OCI-LY7 (cell line): ENCODE measurements around the gene ADAMTSL3. TPM values are rescaled to one million over a fixed set of nuclear protein-coding genes. Genes with fewer than 3 reads are reported as not detected.

Experiments used
- BruUV-seq: library from RNA; stranded (reverse); fragments of 400-500 nt; replicated peaks from 2 replicates; lab custom pipeline; 2021; lab: Mats Ljungman, UMichigan
- CTCF ChIA-PET: fragments of 300-600 bp; sonication (Branson Sonifier 250); formaldehyde crosslinking; loops from one replicate; lab custom pipeline; 2022; ENCODE audit warnings: antibody characterized with exemption; ENCODE audit not compliant: unreplicated experiment; lab: Charles Lee
- POLR2A ChIA-PET: fragments of 300-600 bp; sonication (Branson Sonifier 250); formaldehyde crosslinking; loops from one replicate; lab custom pipeline; 2022; ENCODE audit warnings: antibody characterized with exemption; lab: Charles Lee
- DNase-seq: peaks from one replicate; pipeline ENCODE4 v3.0.0-alpha.2; 2015; ENCODE audit warnings: low spot score
- H2AFZ ChIP-seq: fragments of 200-600 bp; sonication (generic), shearing (Covaris generic); 2 replicates; pipeline ENCODE4 v1.6.1; 2014; ENCODE audit warnings: mild to moderate bottlenecking, antibody characterized with exemption, low read length, moderate library complexity
- H3K27ac ChIP-seq: fragments of 200-600 bp; sonication (generic); 2 replicates; pipeline ENCODE4 v1.5.1; 2014; ENCODE audit warnings: mixed run types, low read depth, mild to moderate bottlenecking, moderate library complexity, low read length, inconsistent platforms; ENCODE audit not compliant: poor library complexity, severe bottlenecking
- H3K36me3 ChIP-seq: fragments of 200-600 bp; sonication (generic); 2 replicates; pipeline ENCODE4 v1.6.1; 2014; ENCODE audit warnings: mild to moderate bottlenecking, antibody characterized with exemption, low read length, moderate library complexity, mixed read lengths; ENCODE audit not compliant: insufficient read depth
- H3K4me1 ChIP-seq: fragments of 200-600 bp; sonication (generic); 2 replicates; pipeline ENCODE4 v1.5.1; 2014; ENCODE audit warnings: mild to moderate bottlenecking, low read length; ENCODE audit not compliant: insufficient read depth, poor library complexity, severe bottlenecking
- H3K4me2 ChIP-seq: fragments of 200-600 bp; sonication (generic); 2 replicates; pipeline ENCODE4 v1.6.1; 2014; ENCODE audit warnings: mild to moderate bottlenecking, low read length
- H3K4me3 ChIP-seq: fragments of 200-600 bp; sonication (generic); 2 replicates; pipeline ENCODE4 v1.5.1; 2014; ENCODE audit warnings: mild to moderate bottlenecking, low read depth, low read length; ENCODE audit not compliant: poor library complexity, severe bottlenecking
- H3K79me2 ChIP-seq: fragments of 200-600 bp; sonication (generic); 2 replicates; pipeline ENCODE4 v1.6.1; 2016; ENCODE audit warnings: low read depth, mild to moderate bottlenecking, low read length, moderate library complexity, mixed read lengths; ENCODE audit not compliant: insufficient read depth
- H3K9me2 ChIP-seq: fragments of 200-600 bp; sonication (generic); 2 replicates; pipeline ENCODE4 v1.6.1; 2016; ENCODE audit warnings: mild to moderate bottlenecking, low read length, mixed read lengths; ENCODE audit not compliant: insufficient read depth
- H3K9me3 ChIP-seq: fragments of 200-600 bp; sonication (generic); 2 replicates; pipeline ENCODE4 v1.6.1; 2014; ENCODE audit warnings: mild to moderate bottlenecking, mixed run types, low read length, mixed read lengths
- H4K20me1 ChIP-seq: fragments of 200-600 bp; sonication (generic); 2 replicates; pipeline ENCODE4 v1.6.1; 2014; ENCODE audit warnings: mild to moderate bottlenecking, antibody characterized with exemption, low read length, moderate library complexity, mixed read lengths; ENCODE audit not compliant: insufficient read depth
- EZH2phosphoT487 ChIP-seq: fragments of 200-600 bp; sonication (generic); IDR thresholded peaks from 2 replicates; pipeline ENCODE4 v1.6.1; 2018; ENCODE audit warnings: low read depth, borderline replicate concordance, mild to moderate bottlenecking, mixed run types, antibody characterized with exemption, low read length, moderate library complexity, mixed read lengths
- intact Hi-C: fragments of 100-400 bp; cut with micrococcal nuclease; formaldehyde crosslinking; loops from one replicate; pipeline ENCODE4 v1.10.0; 2022; ENCODE audit not compliant: unreplicated experiment
- total RNA-seq, 2 experiments: library from RNA; depleted of rRNA in 1 of 2; stranded (reverse); fragments of >200 nt in 1 of 2; shearing (Covaris generic) in 1 of 2; gene quantifications; 2 replicates each; pipeline ENCODE4 v1.2.3, GENCODE V29; 2014 to 2022
- TF ChIP-seq, protein P1 (sequence below): fragments of 200-600 bp; sonication (generic); conservative IDR thresholded peaks from 2 replicates; pipeline ENCODE4 v1.5.1; 2014; ENCODE audit warnings: mild to moderate bottlenecking, antibody characterized with exemption, low read length, moderate library complexity, mixed read lengths

Gene ADAMTSL3
- total RNA-seq, 2 experiments from 2014 or later, result not detected

DNA sequence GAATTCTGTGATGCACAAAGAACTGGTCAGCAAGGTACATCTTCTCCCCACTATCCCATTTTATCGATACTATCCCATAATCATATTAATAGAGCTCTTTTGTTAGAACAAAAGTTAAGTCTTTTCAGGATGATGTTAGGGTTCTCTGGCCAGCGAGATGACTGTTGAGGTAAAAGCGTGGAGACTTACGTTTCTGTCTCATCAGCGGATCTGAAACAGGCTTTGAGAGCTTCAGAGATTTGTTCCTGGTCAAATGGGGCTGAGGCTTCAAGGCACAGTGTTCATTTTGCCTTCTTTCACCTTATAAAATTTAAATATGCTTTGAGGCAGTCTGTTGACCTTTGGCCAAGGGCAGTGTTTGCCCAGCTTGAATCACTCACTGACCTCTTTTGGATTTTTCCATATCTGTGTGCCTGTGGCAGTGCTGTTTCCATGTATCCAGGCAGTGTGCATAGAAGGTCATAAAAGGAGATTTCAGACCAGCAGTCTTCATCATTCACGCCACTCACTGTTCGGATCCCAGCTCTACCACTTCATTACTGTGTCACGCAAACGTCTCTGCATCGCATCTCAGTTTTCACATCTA lies 3.1 kb downstream of the ADAMTSL3 start:
- Histone ChIP-seq H3K79me2 (no peaks in the 10 kb centered on the region), H3K4me2 (no peak overlapping the region), H3K4me3 (no peak overlapping the region), H3K4me1 (no peaks in the 10 kb centered on the region), H4K20me1 (no peaks in the 10 kb centered on the region), H3K27ac (no peak overlapping the region), H2AFZ (no peak overlapping the region), H3K9me3 (no peaks in the 10 kb centered on the region), H3K36me3 (no peaks in the 10 kb centered on the region), H3K9me2 (no peaks in the 10 kb centered on the region)
- intact Hi-C loops, result no loop called here
- CTCF ChIA-PET, result interaction anchor here (0.5 kb wide), 1 partner anchor 34 kb away, joined by 3 read pairs; no protein-coding TSS in a partner anchor
- no peak for DNase-seq
- TF ChIP-seq, protein P1, sequence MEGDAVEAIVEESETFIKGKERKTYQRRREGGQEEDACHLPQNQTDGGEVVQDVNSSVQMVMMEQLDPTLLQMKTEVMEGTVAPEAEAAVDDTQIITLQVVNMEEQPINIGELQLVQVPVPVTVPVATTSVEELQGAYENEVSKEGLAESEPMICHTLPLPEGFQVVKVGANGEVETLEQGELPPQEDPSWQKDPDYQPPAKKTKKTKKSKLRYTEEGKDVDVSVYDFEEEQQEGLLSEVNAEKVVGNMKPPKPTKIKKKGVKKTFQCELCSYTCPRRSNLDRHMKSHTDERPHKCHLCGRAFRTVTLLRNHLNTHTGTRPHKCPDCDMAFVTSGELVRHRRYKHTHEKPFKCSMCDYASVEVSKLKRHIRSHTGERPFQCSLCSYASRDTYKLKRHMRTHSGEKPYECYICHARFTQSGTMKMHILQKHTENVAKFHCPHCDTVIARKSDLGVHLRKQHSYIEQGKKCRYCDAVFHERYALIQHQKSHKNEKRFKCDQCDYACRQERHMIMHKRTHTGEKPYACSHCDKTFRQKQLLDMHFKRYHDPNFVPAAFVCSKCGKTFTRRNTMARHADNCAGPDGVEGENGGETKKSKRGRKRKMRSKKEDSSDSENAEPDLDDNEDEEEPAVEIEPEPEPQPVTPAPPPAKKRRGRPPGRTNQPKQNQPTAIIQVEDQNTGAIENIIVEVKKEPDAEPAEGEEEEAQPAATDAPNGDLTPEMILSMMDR, result no peak
- no peak for TF ChIP-seq EZH2phosphoT487
- POLR2A ChIA-PET, result no interaction called here
- BruUV-seq, result no TSS peak

- TF ChIP-seq EZH2phosphoT487, result no peak
- TF ChIP-seq, protein P1, result peak; percentile 57
- intact Hi-C loops, result no loop called here
- Histone ChIP-seq H3K79me2 (no peaks in the 10 kb centered on the region), H3K9me2 (no peaks in the 10 kb centered on the region), H4K20me1 (no peaks in the 10 kb centered on the region), H3K9me3 (no peaks in the 10 kb centered on the region), H3K27ac (no peak overlapping the region), H3K4me1 (no peaks in the 10 kb centered on the region), H3K36me3 (no peaks in the 10 kb centered on the region), H3K4me2 (no peak overlapping the region), H3K4me3 (no peak overlapping the region), H2AFZ (no peak overlapping the region)
- ChIA-PET CTCF (interaction anchor here (0.5 kb wide), 1 partner anchor 34 kb away, joined by 3 read pairs; no protein-coding TSS in a partner anchor), POLR2A (no interaction called here)
- no TSS peak for BruUV-seq
- DNase-seq, result no peak
Observed at GRCh38 chr15:83657549-83657948, 3.6 kb downstream of the ADAMTSL3 start.
